Neural cell (in vitro differentiated cells): ENCODE results near the gene PTGR3. TPM values are rescaled to one million over a fixed set of nuclear protein-coding genes. Genes with fewer than 3 reads are reported as not detected.

Experiments used
- H2AFZ ChIP-seq: fragments of 200-600, 300-800 bp; sonication (generic), shearing (Covaris generic); 2 replicates; pipeline ENCODE4 v1.6.0; 2014; ENCODE audit warnings: low read depth, mild to moderate bottlenecking, antibody characterized with exemption, low read length, moderate library complexity
- H3F3A ChIP-seq: fragments of 200-600 bp; shearing (Covaris generic); 2 replicates; pipeline ENCODE4 v1.6.1; 2016; ENCODE audit warnings: mild to moderate bottlenecking, moderate library complexity, mixed read lengths, antibody characterized with exemption, low read length; ENCODE audit not compliant: insufficient read depth, poor library complexity, severe bottlenecking
- H3K27ac ChIP-seq: fragments of 200-600, 300-800 bp; sonication (generic), shearing (Covaris generic); 2 replicates; pipeline ENCODE4 v1.5.1; 2014; ENCODE audit warnings: mild to moderate bottlenecking, low read length, moderate library complexity
- H3K27me3 ChIP-seq: fragments of 300-800, 200-600 bp; sonication (generic), shearing (Covaris generic); 2 replicates; pipeline ENCODE4 v1.6.0; 2014; ENCODE audit warnings: mild to moderate bottlenecking, low read depth, low read length, moderate library complexity; ENCODE audit not compliant: insufficient read depth
- H3K36me3 ChIP-seq: fragments of 300-800, 200-600 bp; sonication (generic), shearing (Covaris generic); 2 replicates; pipeline ENCODE4 v1.5.1; 2014; ENCODE audit warnings: mild to moderate bottlenecking, antibody characterized with exemption, low read length, moderate library complexity; ENCODE audit not compliant: insufficient read depth
- H3K4me2 ChIP-seq: fragments of 300-800, 200-600 bp; sonication (generic), shearing (Covaris generic); 2 replicates; pipeline ENCODE4 v1.6.0; 2014; ENCODE audit warnings: mild to moderate bottlenecking, low read length
- H3K4me3 ChIP-seq: fragments of 300-800, 200-600 bp; sonication (generic), shearing (Covaris generic); 2 replicates; pipeline ENCODE4 v1.5.1; 2014; ENCODE audit warnings: mild to moderate bottlenecking, low read length, moderate library complexity
- H3K79me2 ChIP-seq: fragments of 200-600 bp; shearing (Covaris generic); replicated peaks from 2 replicates; pipeline ENCODE4 v1.6.0; 2014; ENCODE audit warnings: mild to moderate bottlenecking, low read length, moderate library complexity; ENCODE audit not compliant: insufficient read depth
- H3K9ac ChIP-seq: fragments of 300-800, 200-600 bp; sonication (generic), shearing (Covaris generic); 2 replicates; pipeline ENCODE4 v1.6.1; 2016; ENCODE audit warnings: mild to moderate bottlenecking, low read length, mixed read lengths
- H3K9me2 ChIP-seq: fragments of 200-600 bp; shearing (Covaris generic); 2 replicates; pipeline ENCODE4 v1.6.1; 2016; ENCODE audit warnings: mild to moderate bottlenecking, low read length, mixed read lengths; ENCODE audit not compliant: insufficient read depth
- H3K9me3 ChIP-seq: fragments of 200-600, 300-800 bp; sonication (generic), shearing (Covaris generic); 2 replicates; pipeline ENCODE4 v1.6.1; 2016; ENCODE audit warnings: mild to moderate bottlenecking, mixed run types, low read length, moderate library complexity, mixed read lengths
- H4K20me1 ChIP-seq: fragments of 200-600 bp; shearing (Covaris generic); 2 replicates; pipeline ENCODE4 v1.6.1; 2016; ENCODE audit warnings: mild to moderate bottlenecking, mixed run types; ENCODE audit not compliant: insufficient read depth
- EP300 ChIP-seq: fragments of 450-650 bp; conservative IDR thresholded peaks from 2 replicates; pipeline ENCODE4 v1.6.1; 2014; ENCODE audit warnings: antibody characterized with exemption, mild to moderate bottlenecking, moderate library complexity; ENCODE audit not compliant: poor library complexity, severe bottlenecking
- EZH2 ChIP-seq: fragments of 200-600, 300-800 bp; shearing (Covaris generic), sonication (generic); IDR thresholded peaks from 2 replicates; pipeline ENCODE4 v1.6.1; 2014; ENCODE audit warnings: antibody characterized with exemption, low read length, borderline replicate concordance, mild to moderate bottlenecking; ENCODE audit not compliant: insufficient read depth, poor library complexity, severe bottlenecking
- MXI1 ChIP-seq: fragments of 450-650 bp; conservative IDR thresholded peaks from 2 replicates; pipeline ENCODE4 v1.6.1; 2014; ENCODE audit warnings: antibody characterized with exemption, mild to moderate bottlenecking; ENCODE audit not compliant: poor library complexity, severe bottlenecking
- POLR2AphosphoS5 ChIP-seq: IDR thresholded peaks from 2 replicates; pipeline ENCODE4 v1.6.1; 2012
- RAD21 ChIP-seq: fragments of 450-650 bp; conservative IDR thresholded peaks from 2 replicates; pipeline ENCODE4 v1.6.1; 2014; ENCODE audit warnings: antibody characterized with exemption, mild to moderate bottlenecking, moderate library complexity
- SMC3 ChIP-seq: fragments of 450-650 bp; conservative IDR thresholded peaks from 2 replicates; pipeline ENCODE4 v1.6.1; 2014; ENCODE audit warnings: antibody characterized with exemption, mild to moderate bottlenecking, moderate library complexity; ENCODE audit not compliant: poor library complexity
- TAF1 ChIP-seq: IDR thresholded peaks from 2 replicates; pipeline ENCODE4 v1.6.1; 2012; ENCODE audit warnings: low read depth
- polyA plus RNA-seq: library from polyadenylated mRNA; depleted of rRNA; stranded (reverse); fragments of >200 nt; gene quantifications from 2 replicates; pipeline ENCODE4 v1.2.3, GENCODE V29; 2014
- TF ChIP-seq, protein P1 (sequence below): fragments of 450-650 bp; IDR thresholded peaks from 2 replicates; pipeline ENCODE4 v1.5.1; 2014; ENCODE audit warnings: antibody characterized with exemption, mild to moderate bottlenecking, moderate library complexity; ENCODE audit not compliant: poor library complexity, severe bottlenecking
- TF ChIP-seq, protein P2 (sequence below): IDR thresholded peaks from 2 replicates; pipeline ENCODE4 v1.6.1; 2012; ENCODE audit warnings: borderline replicate concordance

PTGR3 gene
- polyA plus RNA-seq, 1 donor from 2014 or later: 5.9 TPM

DNA sequence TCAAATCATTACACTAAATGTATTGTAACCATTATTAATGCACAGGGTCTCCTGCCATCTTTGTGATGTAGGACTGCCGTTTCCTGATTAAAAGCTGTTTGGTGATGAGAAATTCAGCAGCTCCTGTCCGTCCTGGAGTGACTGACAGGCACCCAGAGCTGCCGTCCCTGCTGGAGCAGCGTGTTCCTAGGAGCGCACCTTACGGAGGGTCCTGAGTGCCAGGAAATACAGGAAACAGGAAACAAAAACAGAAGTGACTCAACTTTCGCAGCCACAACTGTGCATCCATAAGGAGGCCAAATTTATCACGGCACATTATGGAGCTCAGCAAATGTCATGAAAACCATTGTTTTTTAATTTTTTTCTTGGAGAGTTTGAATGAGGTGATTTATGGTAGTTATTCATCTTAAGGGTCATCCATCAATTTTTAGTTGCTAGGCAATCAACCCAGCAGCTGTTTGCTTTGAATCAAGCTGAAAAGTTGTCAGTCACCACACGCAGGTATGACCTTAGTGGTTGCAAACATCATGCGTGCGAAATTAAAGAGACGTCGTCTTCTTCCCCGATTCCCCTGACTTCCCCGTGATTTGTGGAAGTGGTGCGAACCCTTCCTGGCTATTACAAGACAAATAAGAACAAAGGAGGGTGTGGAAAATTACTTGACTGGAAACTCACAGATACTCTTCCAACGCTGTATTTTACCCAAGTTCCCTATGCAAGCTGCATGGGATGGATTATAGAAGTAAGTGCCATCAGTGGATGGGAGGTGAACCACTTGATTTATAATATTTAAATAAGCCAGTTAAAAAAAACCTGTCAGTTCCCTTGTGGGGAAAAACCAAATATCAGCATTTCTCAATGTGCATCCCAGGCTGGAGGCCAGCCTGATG, 21.5 kb upstream of the PTGR3 start:
- Histone ChIP-seq H3K27me3 (no peaks in the 10 kb centered on the region), H3K79me2 (no peaks in the 10 kb centered on the region), H3K9ac (no peak overlapping the region), H3K27ac (no peak overlapping the region), H3K4me3 (no peak overlapping the region), H3K36me3 (no peaks in the 10 kb centered on the region), H2AFZ (no peak overlapping the region), H3K4me2 (no peak overlapping the region), H4K20me1 (no peaks in the 10 kb centered on the region), H3K9me3 (no peaks in the 10 kb centered on the region), H3K9me2 (no peaks in the 10 kb centered on the region), H3F3A (no peaks in the 10 kb centered on the region)
- no peak for TF ChIP-seq EP300
- no peak for TF ChIP-seq TAF1
- TF ChIP-seq, protein P1, sequence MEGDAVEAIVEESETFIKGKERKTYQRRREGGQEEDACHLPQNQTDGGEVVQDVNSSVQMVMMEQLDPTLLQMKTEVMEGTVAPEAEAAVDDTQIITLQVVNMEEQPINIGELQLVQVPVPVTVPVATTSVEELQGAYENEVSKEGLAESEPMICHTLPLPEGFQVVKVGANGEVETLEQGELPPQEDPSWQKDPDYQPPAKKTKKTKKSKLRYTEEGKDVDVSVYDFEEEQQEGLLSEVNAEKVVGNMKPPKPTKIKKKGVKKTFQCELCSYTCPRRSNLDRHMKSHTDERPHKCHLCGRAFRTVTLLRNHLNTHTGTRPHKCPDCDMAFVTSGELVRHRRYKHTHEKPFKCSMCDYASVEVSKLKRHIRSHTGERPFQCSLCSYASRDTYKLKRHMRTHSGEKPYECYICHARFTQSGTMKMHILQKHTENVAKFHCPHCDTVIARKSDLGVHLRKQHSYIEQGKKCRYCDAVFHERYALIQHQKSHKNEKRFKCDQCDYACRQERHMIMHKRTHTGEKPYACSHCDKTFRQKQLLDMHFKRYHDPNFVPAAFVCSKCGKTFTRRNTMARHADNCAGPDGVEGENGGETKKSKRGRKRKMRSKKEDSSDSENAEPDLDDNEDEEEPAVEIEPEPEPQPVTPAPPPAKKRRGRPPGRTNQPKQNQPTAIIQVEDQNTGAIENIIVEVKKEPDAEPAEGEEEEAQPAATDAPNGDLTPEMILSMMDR: no peak
- TF ChIP-seq RAD21: no peak
- TF ChIP-seq, protein P2, sequence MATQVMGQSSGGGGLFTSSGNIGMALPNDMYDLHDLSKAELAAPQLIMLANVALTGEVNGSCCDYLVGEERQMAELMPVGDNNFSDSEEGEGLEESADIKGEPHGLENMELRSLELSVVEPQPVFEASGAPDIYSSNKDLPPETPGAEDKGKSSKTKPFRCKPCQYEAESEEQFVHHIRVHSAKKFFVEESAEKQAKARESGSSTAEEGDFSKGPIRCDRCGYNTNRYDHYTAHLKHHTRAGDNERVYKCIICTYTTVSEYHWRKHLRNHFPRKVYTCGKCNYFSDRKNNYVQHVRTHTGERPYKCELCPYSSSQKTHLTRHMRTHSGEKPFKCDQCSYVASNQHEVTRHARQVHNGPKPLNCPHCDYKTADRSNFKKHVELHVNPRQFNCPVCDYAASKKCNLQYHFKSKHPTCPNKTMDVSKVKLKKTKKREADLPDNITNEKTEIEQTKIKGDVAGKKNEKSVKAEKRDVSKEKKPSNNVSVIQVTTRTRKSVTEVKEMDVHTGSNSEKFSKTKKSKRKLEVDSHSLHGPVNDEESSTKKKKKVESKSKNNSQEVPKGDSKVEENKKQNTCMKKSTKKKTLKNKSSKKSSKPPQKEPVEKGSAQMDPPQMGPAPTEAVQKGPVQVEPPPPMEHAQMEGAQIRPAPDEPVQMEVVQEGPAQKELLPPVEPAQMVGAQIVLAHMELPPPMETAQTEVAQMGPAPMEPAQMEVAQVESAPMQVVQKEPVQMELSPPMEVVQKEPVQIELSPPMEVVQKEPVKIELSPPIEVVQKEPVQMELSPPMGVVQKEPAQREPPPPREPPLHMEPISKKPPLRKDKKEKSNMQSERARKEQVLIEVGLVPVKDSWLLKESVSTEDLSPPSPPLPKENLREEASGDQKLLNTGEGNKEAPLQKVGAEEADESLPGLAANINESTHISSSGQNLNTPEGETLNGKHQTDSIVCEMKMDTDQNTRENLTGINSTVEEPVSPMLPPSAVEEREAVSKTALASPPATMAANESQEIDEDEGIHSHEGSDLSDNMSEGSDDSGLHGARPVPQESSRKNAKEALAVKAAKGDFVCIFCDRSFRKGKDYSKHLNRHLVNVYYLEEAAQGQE: no peak
- no peak for TF ChIP-seq MXI1
- no peak for TF ChIP-seq SMC3
- TF ChIP-seq POLR2AphosphoS5: no peak
- TF ChIP-seq EZH2: no peak

DNA sequence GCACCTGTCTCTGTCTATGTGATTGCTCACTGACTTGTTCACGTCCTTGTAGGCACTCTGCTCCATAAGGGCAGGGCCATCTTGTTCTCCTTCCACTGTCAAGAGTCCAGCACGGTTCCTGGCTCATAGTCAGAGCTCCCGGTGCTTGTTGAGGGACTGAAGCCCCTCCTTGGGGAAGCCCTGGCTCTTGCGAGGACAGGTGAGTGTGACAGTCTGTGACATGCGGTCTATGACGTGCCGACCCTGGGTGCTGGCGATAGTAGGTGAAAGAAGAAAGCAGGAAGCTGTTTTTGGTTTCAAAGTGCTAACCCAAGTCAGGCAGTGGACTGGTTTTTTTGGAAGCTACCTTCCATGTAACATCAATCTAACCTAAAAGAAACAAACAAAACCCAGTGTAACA, 20.5 kb upstream of the PTGR3 start:
- no peaks in the 10 kb centered on the region for H3K27me3 ChIP-seq
- no peak for TF ChIP-seq POLR2AphosphoS5
- TF ChIP-seq MXI1: no peak
- TF ChIP-seq, protein P1: no peak
- TF ChIP-seq SMC3: no peak
- no peak for TF ChIP-seq EZH2
- TF ChIP-seq EP300: no peak
- TF ChIP-seq RAD21: no peak
- TF ChIP-seq, protein P2: no peak
- H3K27ac ChIP-seq: no peak overlapping the region

More for the DNA sequence above, 20.5 kb upstream of the PTGR3 start:
- Histone ChIP-seq H3K4me3 (no peak overlapping the region), H3F3A (no peaks in the 10 kb centered on the region), H3K9ac (no peak overlapping the region), H3K79me2 (no peaks in the 10 kb centered on the region), H3K9me2 (no peaks in the 10 kb centered on the region), H3K9me3 (no peaks in the 10 kb centered on the region), H4K20me1 (no peaks in the 10 kb centered on the region), H2AFZ (no peak overlapping the region), H3K4me2 (no peak overlapping the region), H3K36me3 (no peaks in the 10 kb centered on the region)
